Hepatocyte (in vitro differentiated cells): ENCODE results near the gene POC1B. TPM values are rescaled to one million over a fixed set of nuclear protein-coding genes. Genes with fewer than 3 reads are reported as not detected.

Experiments used
- DNase-seq: peaks from one replicate; pipeline ENCODE4 v3.0.0-alpha.2; 2016; ENCODE audit warnings: low spot score
- H2AFZ ChIP-seq: fragments of 200-600 bp; sonication (generic); 2 replicates; pipeline ENCODE4 v1.6.0; 2016; ENCODE audit warnings: antibody characterized with exemption, mild to moderate bottlenecking
- H3K27ac ChIP-seq: fragments of 200-600 bp; sonication (generic); 2 replicates; pipeline ENCODE4 v1.5.1; 2016; ENCODE audit warnings: mild to moderate bottlenecking
- H3K27me3 ChIP-seq: fragments of 200-600 bp; sonication (generic); 2 replicates; pipeline ENCODE4 v1.6.1; 2016
- H3K36me3 ChIP-seq: fragments of 200-600 bp; sonication (generic); replicated peaks from 2 replicates; pipeline ENCODE4 v1.5.1; 2016; ENCODE audit warnings: low read depth; ENCODE audit not compliant: insufficient read depth
- H3K4me1 ChIP-seq: fragments of 200-600 bp; sonication (generic); 2 replicates; pipeline ENCODE4 v1.5.1; 2016; ENCODE audit warnings: mild to moderate bottlenecking, moderate library complexity; ENCODE audit not compliant: insufficient read depth
- H3K4me2 ChIP-seq: fragments of 200-600 bp; sonication (generic); 2 replicates; pipeline ENCODE4 v1.6.0; 2016
- H3K4me3 ChIP-seq: fragments of 200-600 bp; sonication (generic); 2 replicates; pipeline ENCODE4 v1.5.1; 2016; ENCODE audit warnings: mild to moderate bottlenecking
- H3K79me2 ChIP-seq: fragments of 200-600 bp; sonication (generic); 2 replicates; pipeline ENCODE4 v1.6.0; 2017; ENCODE audit warnings: mild to moderate bottlenecking
- H3K9me2 ChIP-seq: fragments of 200-600 bp; sonication (generic); replicated peaks from 2 replicates; pipeline ENCODE4 v1.6.0; 2017; ENCODE audit warnings: mild to moderate bottlenecking; ENCODE audit not compliant: insufficient read depth
- H3K9me3 ChIP-seq: fragments of 200-600 bp; sonication (generic); 2 replicates; pipeline ENCODE4 v1.5.1; 2016; ENCODE audit warnings: low read depth, mild to moderate bottlenecking
- H4K20me1 ChIP-seq: fragments of 200-600 bp; sonication (generic); 2 replicates; pipeline ENCODE4 v1.6.0; 2016; ENCODE audit warnings: mild to moderate bottlenecking; ENCODE audit not compliant: insufficient read depth, poor library complexity, severe bottlenecking
- EZH2 ChIP-seq: fragments of 200-600 bp; sonication (generic); IDR thresholded peaks from 2 replicates; pipeline ENCODE4 v1.6.1; 2016; ENCODE audit warnings: antibody characterized with exemption, mild to moderate bottlenecking, borderline replicate concordance
- EZH2phosphoT487 ChIP-seq: fragments of 200-600 bp; sonication (generic); IDR thresholded peaks from one replicate; pipeline ENCODE4 v1.6.1; 2018; ENCODE audit warnings: antibody characterized with exemption, mild to moderate bottlenecking, low read depth, moderate library complexity; ENCODE audit not compliant: unreplicated experiment, severe bottlenecking
- WGBS: methylation state at CpG from one replicate; pipeline ENCODE4 v1.1.6; 2016; ENCODE audit warnings: low lambda C conversion rate; ENCODE audit errors: missing lambda C conversion rate; 5-methylcytosine and 5-hydroxymethylcytosine counted together
- polyA plus RNA-seq: library from polyadenylated mRNA; unstranded; fragments of >200 nt; fragmentation: Nextera tagmentation; extraction: Ambion mirVana; gene quantifications from 2 replicates; pipeline ENCODE4 v1.2.1, GENCODE V29; 2016
- total RNA-seq: library from RNA; depleted of rRNA; stranded (reverse); fragments of >200 nt; gene quantifications from 2 replicates; pipeline ENCODE4 v1.2.3, GENCODE V29; 2014
- TF ChIP-seq, protein P1 (sequence below): fragments of 200-600 bp; sonication (generic); IDR thresholded peaks from 2 replicates; pipeline ENCODE4 v1.5.1; 2016; ENCODE audit warnings: antibody characterized with exemption, mild to moderate bottlenecking; ENCODE audit not compliant: poor library complexity

Gene POC1B
- total and polyA plus RNA-seq, 2 experiments from 2014 or later = 11.6 to 18.9 TPM

- peaks cover 5% of the 10 kb centered on the region for H3K4me1 ChIP-seq
- 98% methylated on average over 19 of the region's 19 CpGs for WGBS
- H3K9me3 ChIP-seq = no peaks in the 10 kb centered on the region
- H4K20me1 ChIP-seq = no peaks in the 10 kb centered on the region
- H3K79me2 ChIP-seq = no peaks in the 10 kb centered on the region
- no peaks in the 10 kb centered on the region for H3K9me2 ChIP-seq
- TF ChIP-seq EZH2 (no peak), EZH2phosphoT487 (no peak)
- TF ChIP-seq, protein P1, sequence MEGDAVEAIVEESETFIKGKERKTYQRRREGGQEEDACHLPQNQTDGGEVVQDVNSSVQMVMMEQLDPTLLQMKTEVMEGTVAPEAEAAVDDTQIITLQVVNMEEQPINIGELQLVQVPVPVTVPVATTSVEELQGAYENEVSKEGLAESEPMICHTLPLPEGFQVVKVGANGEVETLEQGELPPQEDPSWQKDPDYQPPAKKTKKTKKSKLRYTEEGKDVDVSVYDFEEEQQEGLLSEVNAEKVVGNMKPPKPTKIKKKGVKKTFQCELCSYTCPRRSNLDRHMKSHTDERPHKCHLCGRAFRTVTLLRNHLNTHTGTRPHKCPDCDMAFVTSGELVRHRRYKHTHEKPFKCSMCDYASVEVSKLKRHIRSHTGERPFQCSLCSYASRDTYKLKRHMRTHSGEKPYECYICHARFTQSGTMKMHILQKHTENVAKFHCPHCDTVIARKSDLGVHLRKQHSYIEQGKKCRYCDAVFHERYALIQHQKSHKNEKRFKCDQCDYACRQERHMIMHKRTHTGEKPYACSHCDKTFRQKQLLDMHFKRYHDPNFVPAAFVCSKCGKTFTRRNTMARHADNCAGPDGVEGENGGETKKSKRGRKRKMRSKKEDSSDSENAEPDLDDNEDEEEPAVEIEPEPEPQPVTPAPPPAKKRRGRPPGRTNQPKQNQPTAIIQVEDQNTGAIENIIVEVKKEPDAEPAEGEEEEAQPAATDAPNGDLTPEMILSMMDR = no peak
- no peak overlapping the region for H2AFZ ChIP-seq
- H3K27me3 ChIP-seq = no peaks in the 10 kb centered on the region
- no peak overlapping the region for H3K4me2 ChIP-seq
- H3K36me3 ChIP-seq = no peaks in the 10 kb centered on the region
- no peak overlapping the region for H3K27ac ChIP-seq
- H3K4me3 ChIP-seq = no peak overlapping the region
- no peak for DNase-seq
Measured at GRCh38 chr12:89499857-89500256, 26.0 kb downstream of the POC1B start.

DNA sequence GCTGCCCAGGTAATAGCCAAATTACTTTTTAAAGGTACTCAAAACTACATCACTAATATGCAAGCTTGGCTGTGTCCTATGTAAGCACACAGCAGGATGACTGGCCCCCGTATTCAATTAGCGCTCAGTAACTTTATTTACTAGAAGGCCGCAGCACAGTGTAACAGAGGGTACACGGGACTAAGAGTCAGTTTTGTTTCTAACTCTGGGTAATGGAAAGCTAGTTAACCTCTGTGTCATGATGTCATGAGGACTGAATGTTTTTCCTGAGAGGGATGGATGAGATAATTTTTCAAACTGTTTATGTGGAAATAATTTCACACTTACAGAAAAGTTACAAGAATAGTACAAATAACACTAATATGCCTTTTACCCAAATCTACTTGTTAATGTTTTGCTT, 28.4 kb downstream of the POC1B start:
- no peaks in the 10 kb centered on the region for H3K9me2 ChIP-seq
- TF ChIP-seq EZH2 (no peak), EZH2phosphoT487 (no peak)
- TF ChIP-seq, protein P1 = no peak
- no peak for DNase-seq
- H3K79me2 ChIP-seq = no peaks in the 10 kb centered on the region
- no peaks in the 10 kb centered on the region for H4K20me1 ChIP-seq
- H2AFZ ChIP-seq = no peak overlapping the region
- H3K4me1 ChIP-seq = peaks cover 5% of the 10 kb centered on the region
- no peak overlapping the region for H3K4me3 ChIP-seq
- H3K9me3 ChIP-seq = no peaks in the 10 kb centered on the region
- H3K36me3 ChIP-seq = no peaks in the 10 kb centered on the region
- WGBS = 72% methylated on average over 4 of the region's 4 CpGs
- H3K4me2 ChIP-seq = peak overlapping the region; percentile 37
- no peaks in the 10 kb centered on the region for H3K27me3 ChIP-seq
- H3K27ac ChIP-seq = peak overlapping the region; percentile 74

DNA sequence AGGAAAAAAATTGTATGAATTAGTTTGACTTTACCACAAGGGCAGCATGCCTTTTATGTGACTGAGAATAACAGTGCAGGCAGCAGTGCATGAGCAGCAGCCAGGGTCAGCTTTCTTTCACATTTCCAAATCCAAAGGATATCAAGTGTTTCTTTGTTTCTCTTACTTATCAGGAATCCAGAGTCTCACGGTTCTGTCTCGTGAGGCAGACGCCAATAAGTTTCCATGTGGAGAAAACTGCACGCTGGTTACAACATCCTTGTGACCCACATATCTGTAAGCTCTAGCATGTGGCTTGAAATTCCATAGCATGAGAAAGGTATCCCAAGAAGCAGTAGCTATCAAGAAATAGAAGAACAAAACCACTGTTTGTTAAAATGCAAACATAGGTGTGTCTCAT, 28.8 kb downstream of the POC1B start:
- Histone ChIP-seq H3K36me3 (no peaks in the 10 kb centered on the region), H3K27ac (peak overlapping the region; percentile 74), H3K79me2 (no peaks in the 10 kb centered on the region), H3K9me3 (no peaks in the 10 kb centered on the region), H3K4me3 (no peak overlapping the region), H3K4me1 (peaks cover 5% of the 10 kb centered on the region), H3K27me3 (no peaks in the 10 kb centered on the region), H3K9me2 (no peaks in the 10 kb centered on the region), H2AFZ (no peak overlapping the region), H3K4me2 (peak overlapping the region; percentile 37), H4K20me1 (no peaks in the 10 kb centered on the region)
- TF ChIP-seq EZH2phosphoT487 = no peak
- TF ChIP-seq EZH2 = no peak
- TF ChIP-seq, protein P1 = no peak
- DNase-seq = peak; percentile 62
- 56% methylated on average over 4 of the region's 4 CpGs for WGBS
